NCI-H1694 treated with DMSO at 0.1 percent for 48 hours (cell line): ENCODE measurements around the gene ZNF845.
"Not testable (repeated sequence)": the region's sequence is repeated elsewhere in the genome, so short reads cannot be mapped to it uniquely, and the experiment has no call there.

Experiments
- DNase-seq: peaks from one replicate; lab custom pipeline; 2025; lab: John Stamatoyannopoulos, UW

ZNF845 gene

GRCh38 chr19:53333463-53334449, at the start of gene ZNF845:
Gene ZNF845 (plus strand): TSS chr19:53333749. CDS start chr19:53341308, 7,559 bp downstream.
- DNase-seq = peak; percentile 65

- no peak for DNase-seq
Measured at GRCh38 chr19:53285087-53285486, 48.5 kb upstream of the ZNF845 start.

GRCh38 chr19:53290758-53291549, 42.6 kb upstream of the ZNF845 start:
- DNase-seq = no peak

GRCh38 chr19:53294786-53295441, 38.6 kb upstream of the ZNF845 start:
- no peak for DNase-seq

GRCh38 chr19:53301341-53301740, 32.2 kb upstream of the ZNF845 start:
- DNase-seq = not testable (repeated sequence)

- no peak for DNase-seq
Measured at GRCh38 chr19:53308339-53308811, 25.2 kb upstream of the ZNF845 start.

- DNase-seq = no peak
Measured at GRCh38 chr19:53311044-53311443, 22.5 kb upstream of the ZNF845 start.

GRCh38 chr19:53311897-53312296, 21.7 kb upstream of the ZNF845 start:
- no peak for DNase-seq

GRCh38 chr19:53328967-53329366, 4.6 kb upstream of the ZNF845 start:
- no peak for DNase-seq

GRCh38 chr19:53332484-53332883, 1.1 kb upstream of the ZNF845 start:
- DNase-seq = no peak

- DNase-seq = no peak
Measured at GRCh38 chr19:53333066-53333462, 485 bp upstream of the ZNF845 start.

GRCh38 chr19:53344403-53344802, 10.9 kb downstream of the ZNF845 start:
- DNase-seq = not testable (repeated sequence)

GRCh38 chr19:53355739-53356138, 22.2 kb downstream of the ZNF845 start:
- no peak for DNase-seq

- DNase-seq = no peak
Measured at GRCh38 chr19:53357821-53358581, 24.5 kb downstream of the ZNF845 start.

GRCh38 chr19:53360056-53360455, 26.5 kb downstream of the ZNF845 start:
- DNase-seq = not testable (repeated sequence)

- DNase-seq = peak; percentile 47
Measured at GRCh38 chr19:53365134-53365898, 31.8 kb downstream of the ZNF845 start, which contains the start of gene ZNF525. Gene ZNF525 (plus strand): TSS chr19:53365705. CDS start chr19:53372282, 6,577 bp downstream.

GRCh38 chr19:53365899-53366493, 32.4 kb downstream of the ZNF845 start:
- DNase-seq = peak; percentile 47

- no peak for DNase-seq
Measured at GRCh38 chr19:53372196-53372595, 38.6 kb downstream of the ZNF845 start.

- DNase-seq = no peak
Measured at GRCh38 chr19:53374288-53374687, 40.7 kb downstream of the ZNF845 start.

GRCh38 chr19:53374743-53375142, 41.2 kb downstream of the ZNF845 start:
- no peak for DNase-seq
